ENCODE results near the gene FBXO10. TPM values are rescaled to one million over a fixed set of nuclear protein-coding genes. Genes with fewer than 3 reads are reported as not detected.
"Not testable (repeated sequence)": the region's sequence is repeated elsewhere in the genome, so short reads cannot be mapped to it uniquely, and the experiment has no call there.

FBXO10 gene
- total and polyA plus RNA-seq, 2 experiments from 2014 or later: 3.4 to 13.4 TPM

GRCh38 chr9:37602061-37602460 is 25.9 kb upstream of the FBXO10 start:
- H3K4me3 ChIP-seq; H3K4me2 ChIP-seq; H3K4me3 Mint-ChIP-seq; DNase-seq (ENCODE audit: low spot score); H3K27ac Mint-ChIP-seq; H3K36me3 Mint-ChIP-seq (ENCODE audit: low read depth); H3K4me1 Mint-ChIP-seq; H3K79me2 ChIP-seq (replicated peaks; ENCODE audit: insufficient read depth); H2AFZ ChIP-seq; H3K27me3 Mint-ChIP-seq (ENCODE audit: insufficient read depth, low read depth, poor library complexity); H3K9me2 ChIP-seq (ENCODE audit: insufficient read depth); H3F3A ChIP-seq (replicated peaks; ENCODE audit: low read depth); H3K27ac ChIP-seq (ENCODE audit: low read depth); H3K36me3 ChIP-seq (ENCODE audit: insufficient read depth); H3K9me3 Mint-ChIP-seq; ATAC-seq; H4K20me1 ChIP-seq (replicated peaks; ENCODE audit: insufficient read depth); H3K27me3 ChIP-seq (ENCODE audit: insufficient read depth); H3K4me1 ChIP-seq (ENCODE audit: insufficient read depth): not testable (repeated sequence)

- Histone ChIP-seq H3K36me3 (ENCODE audit: insufficient read depth) (no peaks in the 10 kb centered on the region), H3K27me3 (ENCODE audit: insufficient read depth) (peaks cover 26% of the 10 kb centered on the region), H4K20me1 (replicated peaks; ENCODE audit: insufficient read depth) (0 out of 2 replicates have a peak, but pooled peaks cover 4% of the 10 kb centered on the region), H3K4me3 (no peak overlapping the region), H3K4me1 (ENCODE audit: insufficient read depth) (peaks cover under 1% of the 10 kb centered on the region; the same call in 1 of the 2 replicates), H3K27ac (ENCODE audit: low read depth) (no peak overlapping the region), H2AFZ (no peak overlapping the region), H3F3A (replicated peaks; ENCODE audit: low read depth) (0 out of 2 replicates have a peak, but pooled peaks cover 3% of the 10 kb centered on the region), H3K79me2 (replicated peaks; ENCODE audit: insufficient read depth) (peaks cover 8% of the 10 kb centered on the region), H3K4me2 (no peak overlapping the region), H3K9me2 (ENCODE audit: insufficient read depth) (no peaks in the 10 kb centered on the region)
- DNase-seq (ENCODE audit: low spot score): no peak
- H3K27me3 Mint-ChIP-seq (ENCODE audit: insufficient read depth, low read depth, poor library complexity): peaks cover 16% of the 10 kb centered on the region
- H3K4me3 Mint-ChIP-seq: no peak overlapping the region
- ATAC-seq: no peak
- H3K36me3 Mint-ChIP-seq (ENCODE audit: low read depth): peaks cover 10% of the 10 kb centered on the region; the same call in 2 of the 3 replicates
- H3K27ac Mint-ChIP-seq: no peak overlapping the region
- no peaks in the 10 kb centered on the region; the same call in 2 of the 3 replicates for H3K4me1 Mint-ChIP-seq
- H3K9me3 Mint-ChIP-seq: peaks cover 11% of the 10 kb centered on the region; the same call in 2 of the 3 replicates
- TF ChIP-seq REST (IDR thresholded peaks at IDR 0.05; ENCODE audit: unreplicated experiment): no peak
- no peak for TF ChIP-seq ZNF462 (CRISPR knock-in tag; IDR thresholded peaks at IDR 0.05)
- no peak for TF ChIP-seq NANOG (IDR thresholded peaks at IDR 0.05; ENCODE audit: borderline replicate concordance)
- TF ChIP-seq CREB1 (CRISPR knock-in tag; IDR thresholded peaks at IDR 0.05; ENCODE audit: low read depth): no peak
- TF ChIP-seq JUNB (IDR thresholded peaks at IDR 0.05; ENCODE audit: unreplicated experiment): no peak
- TF ChIP-seq EZH2phosphoT487 (IDR thresholded peaks at IDR 0.05; ENCODE audit: unreplicated experiment): no peak
- no peak for TF ChIP-seq ZNF114 (CRISPR knock-in tag; IDR thresholded peaks at IDR 0.05)
- TF ChIP-seq POLR2AphosphoS5 (IDR thresholded peaks at IDR 0.05; ENCODE audit: low read depth): no peak
- TF ChIP-seq STAT1 (IDR thresholded peaks at IDR 0.05; ENCODE audit: unreplicated experiment): no peak
- no peak for TF ChIP-seq CTCF (conservative IDR thresholded peaks at IDR 0.05; ENCODE audit: low read depth in 2 of 2)
- no peak for TF ChIP-seq ZNF331 (CRISPR knock-in tag; IDR thresholded peaks at IDR 0.05; ENCODE audit: low read depth)
- no peak for TF ChIP-seq EZH2 (IDR thresholded peaks at IDR 0.05; ENCODE audit: low read depth, unreplicated experiment)
Observed at GRCh38 chr9:37596504-37596903, 20.3 kb upstream of the FBXO10 start.

Measured in GM23338 (cell line).